ENCODE data around the gene ZNF267. TPM values are rescaled to one million over a fixed set of nuclear protein-coding genes. Genes with fewer than 3 reads are reported as not detected.
"Not testable (repeated sequence)": the region's sequence is repeated elsewhere in the genome, so short reads cannot be mapped to it uniquely, and the experiment has no call there.

The ZNF267 gene
- total RNA-seq, 4 donors from 2014 or later, result 7.8 to 12.2 (median 10.7) TPM

DNA sequence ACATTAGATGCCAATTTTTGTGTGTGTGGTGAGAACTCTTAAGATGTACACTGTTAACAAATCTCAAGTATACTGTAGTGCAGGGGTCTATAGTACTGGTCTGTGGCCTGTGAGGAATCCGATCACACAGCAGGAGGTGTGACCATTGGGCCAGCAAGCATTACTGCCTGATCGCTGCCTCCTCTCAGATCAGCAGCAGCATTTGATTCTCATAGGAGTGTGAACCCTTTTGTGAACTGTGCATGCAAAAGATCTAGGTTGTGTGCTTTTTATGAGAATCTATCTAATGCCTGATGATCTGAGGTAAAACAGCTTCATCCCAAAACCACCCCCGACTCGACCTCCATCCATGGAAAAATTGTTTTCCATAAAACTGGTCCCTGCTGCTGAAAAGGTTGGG lies 12.6 kb downstream of the ZNF267 start:
- TF ChIP-seq CTCF (IDR thresholded peaks at IDR 0.05), result no peak
- TF ChIP-seq POLR2A (IDR thresholded peaks at IDR 0.05), result no peak
- WGBS, 2 donors, result 96 to 97% methylated on average over 4 of the region's 4 CpGs
- intact Hi-C loops (cut with DNase I; ENCODE audit: low total_unique reads), result no loop called here

DNA sequence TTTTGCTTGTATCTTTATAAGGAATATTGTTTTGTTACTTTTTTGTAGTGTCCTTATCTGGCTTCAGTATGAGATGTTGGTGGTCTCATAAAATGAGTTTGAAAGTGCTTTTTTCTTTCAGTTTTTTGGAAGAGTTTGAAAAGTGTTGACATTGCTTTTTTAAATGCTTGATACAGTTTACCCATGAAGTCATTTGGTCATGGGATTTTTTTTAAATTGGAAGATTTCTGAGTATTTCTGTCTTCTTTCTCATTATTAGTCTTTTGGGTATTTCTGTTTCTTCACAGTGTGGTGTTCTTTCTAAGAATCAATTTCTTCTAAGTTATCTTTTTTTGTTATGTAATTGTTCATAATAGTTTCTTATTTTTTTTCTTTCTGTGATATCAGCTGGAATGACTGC lies 15.1 kb downstream of the ZNF267 start:
- intact Hi-C loops (cut with DNase I; ENCODE audit: low total_unique reads), result no loop called here
- DNase-seq (ENCODE audit: low spot score in 2 of 2), result no peak
- TF ChIP-seq CTCF (IDR thresholded peaks at IDR 0.05) (no peak), POLR2A (IDR thresholded peaks at IDR 0.05) (no peak)
- H3K4me3 ChIP-seq (ENCODE audit: low read depth, poor library complexity, severe bottlenecking), result no peak overlapping the region

More for the DNA sequence above, 12.6 kb downstream of the ZNF267 start:
- H3K4me3 ChIP-seq (ENCODE audit: low read depth, poor library complexity, severe bottlenecking), result no peak overlapping the region
- no peak for DNase-seq (ENCODE audit: low spot score in 2 of 2)

- DNase-seq (ENCODE audit: low spot score in 2 of 2); H3K4me3 ChIP-seq (ENCODE audit: low read depth, poor library complexity, severe bottlenecking); intact Hi-C loops (cut with DNase I; ENCODE audit: low total_unique reads): not testable (repeated sequence)
- WGBS, 2 donors, result 97% methylated on average over 4 of the region's 4 CpGs
Measured at GRCh38 chr16:31892111-31892510, 18.5 kb downstream of the ZNF267 start.

GRCh38 chr16:31893824-31894223 lies 20.2 kb downstream of the ZNF267 start:
- no peak overlapping the region for H3K4me3 ChIP-seq (ENCODE audit: low read depth, poor library complexity, severe bottlenecking)
- WGBS, 2 donors, result 93 to 100% methylated on average over 1 of the region's 1 CpG
- intact Hi-C loops (cut with DNase I; ENCODE audit: low total_unique reads), result no loop called here
- TF ChIP-seq POLR2A (IDR thresholded peaks at IDR 0.05), result no peak
- no peak for TF ChIP-seq CTCF (IDR thresholded peaks at IDR 0.05)
- DNase-seq (ENCODE audit: low spot score in 2 of 2), result no peak

GRCh38 chr16:31897283-31897682 lies 23.7 kb downstream of the ZNF267 start:
- no peak for DNase-seq (ENCODE audit: low spot score in 2 of 2)
- intact Hi-C loops (cut with DNase I; ENCODE audit: low total_unique reads), result no loop called here
- H3K4me3 ChIP-seq (ENCODE audit: low read depth, poor library complexity, severe bottlenecking), result no peak overlapping the region
- TF ChIP-seq CTCF (IDR thresholded peaks at IDR 0.05), result no peak
- TF ChIP-seq POLR2A (IDR thresholded peaks at IDR 0.05), result no peak

- DNase-seq (ENCODE audit: low spot score in 2 of 2), result no peak
- no peak overlapping the region for H3K4me3 ChIP-seq (ENCODE audit: low read depth, poor library complexity, severe bottlenecking)
- TF ChIP-seq POLR2A (IDR thresholded peaks at IDR 0.05) (no peak), CTCF (IDR thresholded peaks at IDR 0.05) (no peak)
- WGBS, 2 donors, result 86 to 88% methylated on average over 2 of the region's 2 CpGs
- intact Hi-C loops (cut with DNase I; ENCODE audit: low total_unique reads), result no loop called here
Measured at GRCh38 chr16:31899505-31899904, 25.9 kb downstream of the ZNF267 start.

- H3K4me3 ChIP-seq (ENCODE audit: low read depth, poor library complexity, severe bottlenecking); intact Hi-C loops (cut with DNase I; ENCODE audit: low total_unique reads); DNase-seq (ENCODE audit: low spot score in 2 of 2): not testable (repeated sequence)
- 97 to 100% methylated on average over 3 of the region's 3 CpGs for WGBS, 2 donors
Measured at GRCh38 chr16:31904571-31904970, 31.0 kb downstream of the ZNF267 start.

Data from lower leg skin (tissue), 4 donors.